IMR-90 (cell line): Measurements from ENCODE around the gene PLAGL1. TPM values are rescaled to one million over a fixed set of nuclear protein-coding genes. Genes with fewer than 3 reads are reported as not detected.

Source experiments
- ATAC-seq: fragments of 200-7000 bp; cut with Tn5 transposase; 2 replicates; pipeline ENCODE4 v1.9.1; 2020; ENCODE audit warnings: low read depth, mild to moderate bottlenecking, moderate library complexity
- BruUV-seq: library from RNA; stranded (reverse); fragments of 400-500 nt; replicated peaks from 2 replicates; lab custom pipeline; 2021; lab: Mats Ljungman, UMichigan
- CTCF ChIA-PET: fragments of 300-600 bp; formaldehyde crosslinking; extraction: SDS; loops from one replicate; lab custom pipeline; 2021; ENCODE audit warnings: antibody characterized with exemption; lab: Yijun Ruan, JAX
- POLR2A ChIA-PET: fragments of 300-600 bp; sonication (Branson Sonifier 250); formaldehyde crosslinking; loops from one replicate; lab custom pipeline; 2022; ENCODE audit warnings: antibody characterized with exemption; ENCODE audit not compliant: unreplicated experiment; lab: Charles Lee
- DNase-seq: peaks from one replicate; pipeline ENCODE4 v3.0.0; 2013
- H2AFZ ChIP-seq: replicated peaks from 2 replicates; pipeline ENCODE3; 2013; ENCODE audit warnings: low read length, mild to moderate bottlenecking; ENCODE audit not compliant: poor library complexity
- H2AK5ac ChIP-seq: 2 replicates; pipeline ENCODE4 v1.6.1; 2013; ENCODE audit warnings: low read depth, low read length, inconsistent platforms
- H2AK9ac ChIP-seq: replicated peaks from 2 replicates; pipeline ENCODE3; 2013; ENCODE audit warnings: mild to moderate bottlenecking, low read depth, low read length, moderate library complexity; ENCODE audit not compliant: poor library complexity
- H2BK120ac ChIP-seq: 2 replicates; pipeline ENCODE4 v1.6.1; 2013; ENCODE audit warnings: low read depth, low read length, inconsistent platforms
- H2BK15ac ChIP-seq: 3 replicates; pipeline ENCODE4 v1.6.1; 2013; ENCODE audit warnings: low read depth, low read length, inconsistent platforms
- H2BK20ac ChIP-seq: 2 replicates; pipeline ENCODE4 v1.6.1; 2013; ENCODE audit warnings: low read depth, mild to moderate bottlenecking, inconsistent platforms, low read length, moderate library complexity
- H2BK5ac ChIP-seq: 2 replicates; pipeline ENCODE4 v1.6.1; 2013; ENCODE audit warnings: mild to moderate bottlenecking, low read depth, low read length, inconsistent platforms; ENCODE audit not compliant: poor library complexity, severe bottlenecking
- H3K14ac ChIP-seq: replicated peaks from 2 replicates; pipeline ENCODE4 v1.6.1; 2013; ENCODE audit warnings: low read depth, low read length, inconsistent platforms
- H3K18ac ChIP-seq: 2 replicates; pipeline ENCODE4 v1.6.1; 2013; ENCODE audit warnings: low read depth, low read length, control low read depth
- H3K23ac ChIP-seq: 2 replicates; pipeline ENCODE4 v1.6.1; 2013; ENCODE audit warnings: low read depth, low read length, inconsistent platforms
- H3K27ac ChIP-seq: 2 replicates; pipeline ENCODE4 v1.5.1; 2013; ENCODE audit warnings: mild to moderate bottlenecking, control low read depth, low read length; ENCODE audit not compliant: insufficient read depth
- H3K27me3 ChIP-seq: 2 replicates; pipeline ENCODE4 v1.6.1; 2013; ENCODE audit warnings: low read length; ENCODE audit not compliant: control insufficient read depth, insufficient read depth
- H3K36me3 ChIP-seq: 2 replicates; pipeline ENCODE4 v1.6.1; 2013; ENCODE audit warnings: low read length, mixed read lengths; ENCODE audit not compliant: control insufficient read depth, insufficient read depth
- H3K4ac ChIP-seq: 2 replicates; pipeline ENCODE4 v1.6.1; 2013; ENCODE audit warnings: low read depth, low read length, inconsistent platforms
- H3K4me1 ChIP-seq: 2 replicates; pipeline ENCODE4 v1.6.1; 2013; ENCODE audit warnings: low read length, mixed read lengths; ENCODE audit not compliant: control insufficient read depth, insufficient read depth
- H3K4me2 ChIP-seq: 2 replicates; pipeline ENCODE4 v1.6.1; 2013; ENCODE audit warnings: low read depth, mild to moderate bottlenecking, control low read depth, low read length, moderate library complexity
- H3K4me3 ChIP-seq: 2 replicates; pipeline ENCODE4 v1.5.1; 2013; ENCODE audit warnings: low read depth, mild to moderate bottlenecking, control low read depth, low read length, moderate library complexity; ENCODE audit not compliant: insufficient read depth
- H3K56ac ChIP-seq: 2 replicates; pipeline ENCODE4 v1.6.1; 2013; ENCODE audit warnings: low read length, inconsistent platforms; ENCODE audit not compliant: insufficient read depth; ENCODE audit errors: extremely low read depth
- H3K79me1 ChIP-seq, 2 experiments: 2 replicates each; pipeline ENCODE4 v1.6.1; 2013; ENCODE audit warnings: low read length in 2 of 2, inconsistent platforms in 1 of 2, low read depth in 1 of 2
- H3K9ac ChIP-seq: 2 replicates; pipeline ENCODE4 v1.6.1; 2013; ENCODE audit warnings: low read depth, low read length, control low read depth
- H3K9me1 ChIP-seq: 2 replicates; pipeline ENCODE4 v1.6.1; 2013; ENCODE audit warnings: low read length, inconsistent platforms; ENCODE audit not compliant: insufficient read depth
- H3K9me3 ChIP-seq: 2 replicates; pipeline ENCODE4 v1.6.1; 2013; ENCODE audit warnings: low read length; ENCODE audit not compliant: control insufficient read depth, insufficient read depth
- H4K20me1 ChIP-seq: 2 replicates; pipeline ENCODE4 v1.6.1; 2013; ENCODE audit warnings: low read length, inconsistent platforms; ENCODE audit not compliant: insufficient read depth
- H4K5ac ChIP-seq: 2 replicates; pipeline ENCODE4 v1.6.1; 2013; ENCODE audit warnings: mild to moderate bottlenecking, low read depth, low read length, control low read depth
- H4K8ac ChIP-seq, 2 experiments: 2 replicates each; pipeline ENCODE4 v1.6.1; 2013; ENCODE audit warnings: low read depth in 2 of 2, low read length in 2 of 2, control low read depth in 1 of 2, inconsistent platforms in 1 of 2
- H4K91ac ChIP-seq: 2 replicates; pipeline ENCODE4 v1.6.1; 2013; ENCODE audit warnings: low read depth, low read length, inconsistent platforms; ENCODE audit not compliant: insufficient read depth
- CEBPB ChIP-seq: IDR thresholded peaks from 2 replicates; pipeline ENCODE4 v1.6.1; 2012; ENCODE audit warnings: low read depth, low read length, improper control_type of control experiment
- CTCF ChIP-seq: conservative IDR thresholded peaks from 2 replicates; pipeline ENCODE4 v1.5.1; 2012; ENCODE audit warnings: mild to moderate bottlenecking, low read depth, low read length, improper control_type of control experiment
- FOS ChIP-seq: fragments of 150-350 bp; IDR thresholded peaks from 2 replicates; pipeline ENCODE4 v1.6.1; 2016; ENCODE audit warnings: low read depth, low read length
- NFE2L2 ChIP-seq: fragments of 150-350 bp; IDR thresholded peaks from 2 replicates; pipeline ENCODE4 v1.6.1; 2016; ENCODE audit warnings: low read depth, mild to moderate bottlenecking, low read length
- RAD21 ChIP-seq: IDR thresholded peaks from 2 replicates; pipeline ENCODE4 v1.6.1; 2012; ENCODE audit warnings: low read length, improper control_type of control experiment
- SMC3 ChIP-seq: fragments of 150-350 bp; IDR thresholded peaks from 2 replicates; pipeline ENCODE4 v1.6.1; 2016; ENCODE audit warnings: low read depth, mild to moderate bottlenecking, antibody characterized with exemption, low read length, moderate library complexity
- WGBS, 2 experiments: methylation state at CpG; one replicate each; pipeline versions ENCODE4 v1.1.5 to v1.1.7; 2013; ENCODE audit warnings: missing lambda C conversion rate in 2 of 2; ENCODE audit not compliant: insufficient read length in 1 of 2; ENCODE audit errors: extremely low coverage in 2 of 2; 5-methylcytosine and 5-hydroxymethylcytosine counted together
- dilution Hi-C: fragments of 300-500 bp; cut with HindIII; formaldehyde crosslinking; loops from one replicate; pipeline ENCODE4 v1.14.3; 2018; ENCODE audit warnings: low sequenced_read_pairs; ENCODE audit not compliant: unreplicated experiment
- in situ Hi-C: fragments of 300-500 bp; cut with MboI; formaldehyde crosslinking; loops from 3 replicates; pipeline ENCODE4 v1.14.3; 2019; ENCODE audit warnings: low sequenced_read_pairs, inconsistent platforms, mixed read lengths
- intact Hi-C: fragments of 100-400 bp; cut with micrococcal nuclease; formaldehyde crosslinking; loops from 2 replicates; pipeline ENCODE4 v1.10.0; 2022
- polyA plus RNA-seq, 3 experiments: library from polyadenylated mRNA; depleted of rRNA; stranded (reverse); fragments of >200 nt; gene quantifications; 2 replicates each; pipeline ENCODE4 v1.2.3, GENCODE V29; 2012; ENCODE audit warnings: low replicate concordance in 1 of 3
- total RNA-seq: library from RNA; depleted of rRNA; stranded (reverse); fragments of >200 nt; gene quantifications from 2 replicates; pipeline ENCODE4 v1.2.3, GENCODE V29; 2012

The PLAGL1 gene
- total and polyA plus RNA-seq, 2 of the 4 experiments (the other 2 are of a cell fraction) = 23.3 to 73.8 TPM

- Histone ChIP-seq H3K56ac (no peak overlapping the region), H2BK15ac (no peak overlapping the region), H2AFZ (peak overlapping the region; percentile 64), H4K5ac (no peak overlapping the region), H3K36me3 (peaks cover 5% of the 10 kb centered on the region), H2AK5ac (no peak overlapping the region), H3K79me1 (no peaks in the 10 kb centered on the region), H3K4me3 (no peak overlapping the region), H4K20me1 (no peaks in the 10 kb centered on the region), H4K91ac (no peak overlapping the region), H3K9ac (no peak overlapping the region), H2BK20ac (no peak overlapping the region), H4K8ac (no peak overlapping the region), H3K18ac (no peak overlapping the region), H3K4me1 (no peaks in the 10 kb centered on the region), H3K4ac (no peak overlapping the region), H3K9me1 (no peaks in the 10 kb centered on the region), H3K14ac (no peak overlapping the region), H2BK120ac (no peak overlapping the region), H3K9me3 (no peaks in the 10 kb centered on the region), H2BK5ac (no peak overlapping the region), H3K27me3 (peaks cover 2% of the 10 kb centered on the region), H3K23ac (no peak overlapping the region), H3K27ac (no peak overlapping the region), H3K4me2 (no peak overlapping the region), H2AK9ac (no peak overlapping the region)
- dilution Hi-C loops = no loop called here
- CTCF ChIA-PET = interaction anchor here (0.6 to 1.4 kb wide), 3 partner anchors 62 to 95 kb away, joined by 3 to 5 read pairs (median 3); no protein-coding TSS in a partner anchor
- no TSS peak for BruUV-seq
- no peak for TF ChIP-seq CEBPB
- TF ChIP-seq SMC3 = peak; percentile 51
- TF ChIP-seq CTCF = peak; percentile 55
- peak; percentile 47 for TF ChIP-seq RAD21
- TF ChIP-seq FOS = no peak
- no peak for TF ChIP-seq NFE2L2
- intact Hi-C loops = loop anchor here (2.0 to 10.0 kb wide), 2 partner anchors 263 to 367 kb away; no protein-coding TSS in a partner anchor
- ATAC-seq (no peak), DNase-seq (peak; percentile 49)
- 80% methylated on average over 2 of the region's 20 CpGs; no CpG with 5 or more reads in 1 of the 2 experiments for WGBS, 2 experiments
- POLR2A ChIA-PET = no interaction called here
- in situ Hi-C loops = no loop called here
Observed at GRCh38 chr6:143941852-143942627, 66.0 kb downstream of the PLAGL1 start.
